Lung microvascular endothelial cell (primary cell): ENCODE data around the gene FAM20A. TPM values are rescaled to one million over a fixed set of nuclear protein-coding genes. Genes with fewer than 3 reads are reported as not detected.

ENCODE experiments used
- DNase-seq, 2 donors: peaks; one replicate each; pipeline versions ENCODE4 v3.0.0 to v3.0.0-alpha.2; 2010; ENCODE audit warnings: low read depth in 2 of 2
- total RNA-seq: library from RNA; depleted of rRNA; stranded (reverse); fragments of >200 nt; gene quantifications from 2 replicates; pipeline ENCODE4 v1.2.1, GENCODE V29; 2014

The FAM20A gene
- total RNA-seq, 1 donor from 2014 or later, result not detected

DNA sequence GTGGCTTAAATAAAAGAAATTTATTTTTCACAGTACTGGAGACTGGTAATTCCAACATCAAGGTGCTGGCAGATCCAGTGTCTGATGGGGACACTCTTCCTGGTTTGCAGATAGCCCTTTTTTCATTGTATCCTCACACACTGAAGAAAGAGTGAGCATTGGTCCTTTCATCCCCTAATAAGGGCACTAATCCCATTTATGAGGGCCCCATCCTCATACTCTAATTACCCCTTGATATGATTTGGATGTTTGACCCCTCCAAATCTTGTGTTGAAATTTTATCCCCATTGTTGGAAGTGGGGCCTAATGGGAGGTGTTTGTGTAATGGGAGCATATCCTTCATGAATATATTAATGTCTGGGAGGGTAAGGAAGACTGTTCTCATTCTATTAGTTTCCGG, 9.4 kb upstream of the FAM20A start:
- no peak for DNase-seq

- no peak for DNase-seq
These were observed 7.5 kb upstream of the FAM20A start for GRCh38 chr17:68608515-68609130.

GRCh38 chr17:68606451-68607307, 5.5 kb upstream of the FAM20A start:
- no peak for DNase-seq

- DNase-seq, result no peak
These were observed 4.7 kb upstream of the FAM20A start for GRCh38 chr17:68605914-68606313.

- no peak for DNase-seq
These were observed 2.5 kb upstream of the FAM20A start for GRCh38 chr17:68603656-68604055.

GRCh38 chr17:68603027-68603426, 1.9 kb upstream of the FAM20A start:
- DNase-seq, result no peak

- no peak for DNase-seq
These were observed 1.1 kb upstream of the FAM20A start for GRCh38 chr17:68602289-68602688.

DNA sequence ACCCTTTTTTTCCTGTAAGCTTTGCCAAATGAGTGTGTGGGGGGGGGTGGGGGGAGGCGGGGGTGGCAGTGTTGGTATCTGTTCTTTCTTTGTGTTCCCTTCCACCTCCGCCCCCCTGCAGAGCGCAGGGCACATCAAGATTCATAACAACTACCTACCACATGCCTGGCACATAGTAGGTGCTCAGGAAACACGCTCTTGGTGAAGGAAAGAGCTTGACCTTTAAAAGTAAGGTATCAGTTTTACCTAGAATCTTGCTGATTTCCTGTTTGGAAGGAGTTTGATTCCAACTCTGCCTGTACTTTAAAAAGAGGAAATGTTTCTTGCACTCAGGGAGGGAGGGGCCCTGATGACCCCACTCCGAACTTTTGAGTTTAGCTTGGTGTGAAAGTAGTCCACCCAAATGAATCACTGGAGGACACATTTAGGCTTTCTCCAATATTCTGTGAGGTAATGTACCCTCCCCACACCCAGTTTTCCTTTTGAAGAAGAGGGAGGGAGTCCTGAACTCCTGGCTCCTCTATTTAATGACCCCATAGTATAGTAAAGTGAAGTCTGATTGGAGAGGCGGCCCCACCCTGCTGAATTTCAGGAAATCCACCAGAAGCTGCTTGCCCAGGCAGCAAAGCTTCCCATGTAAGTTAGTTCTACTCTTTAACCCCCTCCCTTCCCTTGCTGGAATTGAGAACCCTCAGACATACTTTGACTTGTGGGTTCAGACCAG, 560 bp upstream of the FAM20A start:
- DNase-seq, result no peak

GRCh38 chr17:68600067-68600930, 868 bp downstream of the FAM20A start:
- no peak for DNase-seq

DNA sequence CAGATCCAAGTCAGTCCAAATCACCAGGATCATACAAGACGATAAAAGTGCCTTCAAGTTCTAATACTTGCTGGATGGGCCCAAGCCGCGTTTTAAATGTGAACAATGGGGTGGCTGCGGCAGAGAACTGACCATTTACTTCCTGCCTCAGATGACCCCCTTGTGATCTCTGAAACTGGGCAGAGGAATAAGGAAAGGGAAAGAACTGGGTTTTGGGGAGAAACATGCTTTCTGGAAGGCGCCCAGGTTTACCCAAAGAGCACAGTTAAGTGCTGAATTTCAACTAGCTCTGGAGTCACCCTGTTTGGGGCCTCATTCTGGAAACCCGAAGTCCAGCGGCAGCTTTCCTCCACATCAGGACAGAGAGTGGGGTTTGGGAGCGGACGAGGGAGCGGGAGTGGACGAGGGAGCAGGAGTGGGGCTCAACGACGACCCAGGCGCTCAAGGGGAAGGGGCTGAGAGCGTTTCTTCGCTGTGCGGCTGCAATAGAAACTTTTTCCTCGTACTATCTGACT, 1.6 kb downstream of the FAM20A start:
- no peak for DNase-seq

DNA sequence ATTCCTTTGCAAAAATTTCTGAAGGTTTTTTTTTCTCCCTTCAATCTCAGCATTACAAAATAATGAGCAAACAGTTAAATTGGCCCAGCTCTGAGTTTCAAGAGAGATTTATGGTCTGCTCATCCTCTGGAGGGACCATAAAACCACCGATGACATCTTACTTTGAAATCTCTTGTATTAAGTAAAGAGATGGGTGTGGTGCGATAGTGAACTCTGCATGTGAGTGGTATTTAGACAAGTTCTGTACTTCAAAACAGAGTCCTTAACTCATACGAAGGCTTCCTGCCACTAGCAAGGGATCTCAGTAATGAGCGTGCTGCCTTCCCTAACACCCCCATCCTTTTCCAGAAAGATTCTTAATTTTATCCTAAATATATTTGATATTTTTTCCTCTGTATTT, 2.1 kb downstream of the FAM20A start:
- no peak for DNase-seq

DNA sequence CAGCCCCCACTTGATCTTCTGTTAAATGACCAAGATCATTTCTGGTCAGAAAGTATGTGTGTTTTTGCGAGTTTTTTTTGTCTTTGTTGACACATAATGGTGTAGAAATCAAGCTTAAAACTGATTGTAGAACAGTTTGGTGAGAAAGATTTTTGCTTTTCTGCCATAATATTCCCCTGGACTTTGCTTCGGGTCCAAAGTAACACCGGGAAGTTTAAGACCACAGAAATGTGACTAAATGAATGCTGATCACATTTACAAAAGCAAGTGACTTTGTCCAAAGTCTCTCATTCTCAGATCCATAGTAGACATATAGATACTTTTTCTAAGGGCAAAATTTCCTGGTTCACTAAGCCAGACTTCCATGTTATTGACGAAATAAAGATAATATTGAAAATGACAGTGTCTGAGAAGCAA, 2.6 kb downstream of the FAM20A start:
- no peak for DNase-seq

GRCh38 chr17:68598074-68598473, 3.1 kb downstream of the FAM20A start:
- no peak for DNase-seq

DNA sequence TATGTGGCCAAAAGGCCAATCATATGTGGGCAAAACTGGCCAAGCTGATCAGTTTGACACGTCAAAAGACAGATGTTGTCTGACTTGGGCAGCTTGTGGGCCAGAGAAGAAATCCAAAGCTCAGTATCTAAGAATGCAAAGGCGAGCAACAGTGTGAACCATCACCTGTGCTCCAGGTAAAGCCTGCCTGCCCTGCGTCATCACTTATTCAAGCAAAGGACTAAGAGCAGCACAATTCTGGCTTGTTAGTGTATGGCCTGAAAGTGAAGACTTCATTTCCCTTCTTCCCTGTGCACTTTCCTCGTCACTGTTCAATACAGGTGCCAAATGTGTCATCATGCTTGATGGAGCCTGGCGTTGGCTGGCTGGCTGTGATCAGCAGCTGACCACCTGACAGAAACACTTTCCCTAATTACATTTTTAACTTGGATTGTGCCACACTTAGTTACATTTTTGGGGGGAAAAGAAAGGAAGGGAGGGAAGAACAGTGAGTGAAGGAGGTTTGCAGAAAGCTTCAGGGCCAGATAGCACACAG, 4.7 kb downstream of the FAM20A start:
- no peak for DNase-seq

DNA sequence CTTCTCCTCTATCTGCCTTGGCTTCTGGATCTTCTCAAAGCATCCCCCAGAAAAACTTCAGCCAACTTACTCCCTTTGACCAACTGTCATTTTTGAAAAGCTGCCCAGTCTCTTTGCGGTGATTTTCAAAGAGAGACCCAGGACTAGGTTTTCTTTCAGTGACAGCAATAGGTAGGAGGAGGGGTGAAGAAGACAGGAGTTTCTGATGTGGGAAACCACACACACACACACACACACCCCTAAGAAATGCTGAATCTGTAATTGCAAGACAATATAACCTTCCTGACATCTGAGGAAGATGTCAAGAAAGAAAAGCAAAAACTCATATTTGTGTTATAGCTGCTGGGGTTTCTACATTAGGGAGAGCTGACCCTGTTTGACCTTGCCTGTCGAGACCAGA, 5.2 kb downstream of the FAM20A start:
- DNase-seq, result no peak

- no peak for DNase-seq
These were observed 5.7 kb downstream of the FAM20A start for GRCh38 chr17:68595496-68595895.

DNA sequence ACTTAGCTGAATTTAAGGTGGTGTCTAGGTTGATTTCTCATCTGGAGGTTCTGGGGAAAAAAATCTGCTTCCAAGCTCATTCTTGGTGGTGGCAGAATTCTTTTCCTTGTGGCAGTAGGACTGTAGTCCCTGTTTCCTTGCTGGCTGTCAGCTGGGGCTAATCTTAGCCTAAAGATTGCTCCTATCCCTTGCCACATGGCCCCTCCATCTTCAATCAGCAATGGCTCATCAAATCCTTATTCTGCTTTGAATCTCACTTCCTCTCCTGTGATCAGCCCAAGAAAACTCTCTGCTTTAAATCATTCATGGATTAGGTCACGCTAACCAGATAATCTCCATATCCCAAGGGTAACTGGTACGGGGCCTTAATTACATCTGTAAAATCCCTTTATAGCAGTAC, 6.6 kb downstream of the FAM20A start:
- no peak for DNase-seq

- no peak for DNase-seq
These were observed 8.2 kb downstream of the FAM20A start for GRCh38 chr17:68592682-68593641.

DNA sequence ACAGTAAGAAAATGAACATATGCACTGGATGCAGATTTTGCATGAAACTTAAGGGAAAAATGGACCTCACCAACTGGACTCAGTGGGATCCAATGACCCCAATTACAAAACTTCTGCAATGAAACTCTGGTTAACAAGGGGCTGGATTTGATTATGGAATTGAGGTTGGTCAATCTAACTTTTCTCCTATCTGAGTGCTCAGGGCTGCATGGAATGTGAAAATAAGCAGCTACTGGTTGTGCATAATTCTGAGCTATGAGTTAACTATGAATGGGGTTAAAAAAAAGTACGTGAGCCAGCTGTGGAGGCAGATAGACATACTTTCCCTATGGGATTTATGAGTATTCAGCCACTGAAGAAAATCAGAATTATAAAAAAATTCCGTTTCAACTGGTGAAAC, 9.2 kb downstream of the FAM20A start:
- no peak for DNase-seq

GRCh38 chr17:68591583-68591982, 9.6 kb downstream of the FAM20A start:
- DNase-seq, result no peak
